Measurements from ENCODE around the gene GLTPD2. TPM values are rescaled to one million over a fixed set of nuclear protein-coding genes. Genes with fewer than 3 reads are reported as not detected.

GLTPD2 gene
- total and polyA plus RNA-seq, 10 of the 15 experiments (the other 5 are each of a cell fraction or from before 2014, with no cell fraction given): 0.16 to 0.34 TPM; not detected in 8

DNA sequence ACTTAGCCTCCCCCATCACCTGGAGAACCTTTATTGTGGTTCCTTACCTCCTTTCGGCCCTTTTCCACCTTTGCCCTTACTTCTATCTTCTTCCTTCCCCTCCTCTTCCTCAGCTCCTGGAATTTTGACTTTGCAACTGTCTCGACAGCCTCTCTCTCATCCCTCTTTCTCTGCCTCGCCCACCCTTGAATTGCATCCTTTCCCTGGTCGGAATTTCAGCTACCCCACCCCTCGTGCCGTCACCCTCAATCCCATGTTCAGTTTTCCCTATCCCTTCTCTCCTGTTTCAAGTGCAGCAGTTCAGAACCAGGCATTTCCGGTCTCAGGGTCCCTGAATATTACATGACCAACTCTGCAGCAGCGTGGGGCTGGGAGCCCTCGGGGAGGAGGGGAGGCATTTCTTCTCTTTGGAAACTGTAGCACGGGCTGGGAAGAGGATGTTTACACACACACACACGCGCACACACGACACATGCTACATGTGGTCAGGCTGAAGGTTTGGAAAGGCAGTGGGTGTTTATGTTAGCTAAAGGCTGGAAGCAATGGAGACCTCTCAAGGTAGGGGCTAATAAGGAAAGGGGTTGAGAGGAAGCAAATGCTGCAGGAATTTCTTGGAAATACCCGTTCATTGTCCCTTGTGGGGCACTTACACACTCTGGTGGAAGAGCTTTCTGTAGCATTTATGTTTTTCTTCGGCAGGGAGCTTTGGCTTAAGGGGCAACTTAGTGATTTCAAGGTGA lies 45.3 kb downstream of the GLTPD2 start (continued):
- no peak for TF ChIP-seq ETV6 (conservative IDR thresholded peaks at IDR 0.05 in 1 of 2, IDR thresholded peaks at IDR 0.05 in 1 of 2; ENCODE audit: borderline replicate concordance in 1 of 2, low read depth in 1 of 2)
- TF ChIP-seq PAX5 (IDR thresholded peaks at IDR 0.05; ENCODE audit: borderline replicate concordance, low read depth, low read length): no peak
- TF ChIP-seq BRCA1 (IDR thresholded peaks at IDR 0.05; ENCODE audit: low read depth, low read length): no peak
- TF ChIP-seq, protein P1, sequence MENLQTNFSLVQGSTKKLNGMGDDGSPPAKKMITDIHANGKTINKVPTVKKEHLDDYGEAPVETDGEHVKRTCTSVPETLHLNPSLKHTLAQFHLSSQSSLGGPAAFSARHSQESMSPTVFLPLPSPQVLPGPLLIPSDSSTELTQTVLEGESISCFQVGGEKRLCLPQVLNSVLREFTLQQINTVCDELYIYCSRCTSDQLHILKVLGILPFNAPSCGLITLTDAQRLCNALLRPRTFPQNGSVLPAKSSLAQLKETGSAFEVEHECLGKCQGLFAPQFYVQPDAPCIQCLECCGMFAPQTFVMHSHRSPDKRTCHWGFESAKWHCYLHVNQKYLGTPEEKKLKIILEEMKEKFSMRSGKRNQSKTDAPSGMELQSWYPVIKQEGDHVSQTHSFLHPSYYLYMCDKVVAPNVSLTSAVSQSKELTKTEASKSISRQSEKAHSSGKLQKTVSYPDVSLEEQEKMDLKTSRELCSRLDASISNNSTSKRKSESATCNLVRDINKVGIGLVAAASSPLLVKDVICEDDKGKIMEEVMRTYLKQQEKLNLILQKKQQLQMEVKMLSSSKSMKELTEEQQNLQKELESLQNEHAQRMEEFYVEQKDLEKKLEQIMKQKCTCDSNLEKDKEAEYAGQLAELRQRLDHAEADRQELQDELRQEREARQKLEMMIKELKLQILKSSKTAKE (IDR thresholded peaks at IDR 0.05; ENCODE audit: low read depth, poor library complexity, severe bottlenecking): no peak
- TF ChIP-seq NBN (IDR thresholded peaks at IDR 0.05): peak; percentile 76
- TF ChIP-seq, protein P2, sequence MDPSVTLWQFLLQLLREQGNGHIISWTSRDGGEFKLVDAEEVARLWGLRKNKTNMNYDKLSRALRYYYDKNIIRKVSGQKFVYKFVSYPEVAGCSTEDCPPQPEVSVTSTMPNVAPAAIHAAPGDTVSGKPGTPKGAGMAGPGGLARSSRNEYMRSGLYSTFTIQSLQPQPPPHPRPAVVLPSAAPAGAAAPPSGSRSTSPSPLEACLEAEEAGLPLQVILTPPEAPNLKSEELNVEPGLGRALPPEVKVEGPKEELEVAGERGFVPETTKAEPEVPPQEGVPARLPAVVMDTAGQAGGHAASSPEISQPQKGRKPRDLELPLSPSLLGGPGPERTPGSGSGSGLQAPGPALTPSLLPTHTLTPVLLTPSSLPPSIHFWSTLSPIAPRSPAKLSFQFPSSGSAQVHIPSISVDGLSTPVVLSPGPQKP (IDR thresholded peaks at IDR 0.05; ENCODE audit: low read depth, low read length): 0 out of 2 replicates have a peak, but pooled peaks have one; percentile 23
- TF ChIP-seq, protein P3, sequence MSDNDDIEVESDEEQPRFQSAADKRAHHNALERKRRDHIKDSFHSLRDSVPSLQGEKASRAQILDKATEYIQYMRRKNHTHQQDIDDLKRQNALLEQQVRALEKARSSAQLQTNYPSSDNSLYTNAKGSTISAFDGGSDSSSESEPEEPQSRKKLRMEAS (IDR thresholded peaks at IDR 0.05; ENCODE audit: low read depth, low read length): peak; percentile 36; the same call in 1 of the 2 replicates
- TF ChIP-seq IKZF2 (IDR thresholded peaks at IDR 0.05): peak; percentile 6 to 37; a peak in 1 of 4 replicates
- peak; percentile 92 for TF ChIP-seq HDGF (IDR thresholded peaks at IDR 0.05)
- TF ChIP-seq, protein P4, sequence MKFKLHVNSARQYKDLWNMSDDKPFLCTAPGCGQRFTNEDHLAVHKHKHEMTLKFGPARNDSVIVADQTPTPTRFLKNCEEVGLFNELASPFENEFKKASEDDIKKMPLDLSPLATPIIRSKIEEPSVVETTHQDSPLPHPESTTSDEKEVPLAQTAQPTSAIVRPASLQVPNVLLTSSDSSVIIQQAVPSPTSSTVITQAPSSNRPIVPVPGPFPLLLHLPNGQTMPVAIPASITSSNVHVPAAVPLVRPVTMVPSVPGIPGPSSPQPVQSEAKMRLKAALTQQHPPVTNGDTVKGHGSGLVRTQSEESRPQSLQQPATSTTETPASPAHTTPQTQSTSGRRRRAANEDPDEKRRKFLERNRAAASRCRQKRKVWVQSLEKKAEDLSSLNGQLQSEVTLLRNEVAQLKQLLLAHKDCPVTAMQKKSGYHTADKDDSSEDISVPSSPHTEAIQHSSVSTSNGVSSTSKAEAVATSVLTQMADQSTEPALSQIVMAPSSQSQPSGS (IDR thresholded peaks at IDR 0.05; ENCODE audit: low read length): no peak
